Suprapubic skin (tissue), 4 donors: ENCODE results near the gene MAPKAPK2. TPM values are rescaled to one million over a fixed set of nuclear protein-coding genes. Genes with fewer than 3 reads are reported as not detected.

ENCODE experiments used
- DNase-seq, 2 donors: peaks; one replicate each; pipeline ENCODE4 v3.0.0-alpha.2; 2019; ENCODE audit warnings: low spot score in 2 of 2
- H3K27ac ChIP-seq: fragments of 200-600 bp; sonication (generic); one replicate; pipeline ENCODE4 v1.5.1; 2019
- H3K27me3 ChIP-seq: fragments of 200-600 bp; sonication (generic); one replicate; pipeline ENCODE4 v1.5.1; 2019
- H3K36me3 ChIP-seq: fragments of 200-600 bp; sonication (generic); one replicate; pipeline ENCODE4 v1.5.1; 2019
- H3K4me1 ChIP-seq: fragments of 200-600 bp; sonication (generic); one replicate; pipeline ENCODE4 v1.5.1; 2019
- H3K4me3 ChIP-seq: fragments of 200-600 bp; sonication (generic); one replicate; pipeline ENCODE4 v1.5.1; 2019; ENCODE audit warnings: mild to moderate bottlenecking
- H3K9me3 ChIP-seq: fragments of 200-600 bp; sonication (generic); one replicate; pipeline ENCODE4 v1.5.1; 2019
- CTCF ChIP-seq, 2 donors: fragments of 200-600 bp in 1 of 2; fragments of 450-650 bp in 1 of 2; sonication (generic) in 1 of 2; IDR thresholded peaks; one replicate each; pipeline ENCODE4 v1.5.1; 2016 to 2019; ENCODE audit warnings: antibody characterized with exemption in 2 of 2, mild to moderate bottlenecking in 1 of 2, moderate library complexity in 1 of 2
- EP300 ChIP-seq: sonication (generic); formaldehyde crosslinking; IDR thresholded peaks from one replicate; pipeline ENCODE4 v1.6.1; 2017; ENCODE audit warnings: antibody characterized with exemption
- POLR2A ChIP-seq, 2 donors: fragments of 450-650 bp; IDR thresholded peaks; one replicate each; pipeline ENCODE4 v1.6.1; 2017; ENCODE audit warnings: antibody characterized with exemption in 2 of 2, mild to moderate bottlenecking in 2 of 2, moderate library complexity in 2 of 2
- POLR2AphosphoS5 ChIP-seq, 3 donors: sonication (generic); formaldehyde crosslinking; IDR thresholded peaks; one replicate each; pipeline ENCODE4 v1.6.1; 2017; ENCODE audit warnings: antibody characterized with exemption in 3 of 3
- WGBS: methylation state at CpG from one replicate; pipeline ENCODE4 v1.1.5; 2018; 5-methylcytosine and 5-hydroxymethylcytosine counted together
- total RNA-seq, 4 donors: library from RNA; depleted of rRNA; stranded (reverse); fragments of >200 nt; gene quantifications; one replicate each; pipeline ENCODE4 v1.1.0, GENCODE V29; 2016

MAPKAPK2 gene
- total RNA-seq, 4 donors from 2014 or later = 38.0 to 72.3 (median 62.4) TPM

GRCh38 chr1:206715552-206716158 is 30.9 kb downstream of the MAPKAPK2 start:
- TF ChIP-seq CTCF (IDR thresholded peaks at IDR 0.05) (no peak), EP300 (no peak), POLR2A (IDR thresholded peaks at IDR 0.05) (no peak), POLR2AphosphoS5 (IDR thresholded peaks at IDR 0.05) (no peak)
- 97% methylated on average over 3 of the region's 3 CpGs for WGBS
- Histone ChIP-seq H3K27ac (no peak overlapping the region), H3K27me3 (no peaks in the 10 kb centered on the region), H3K4me3 (no peak overlapping the region), H3K4me1 (peaks cover 41% of the 10 kb centered on the region), H3K36me3 (no peaks in the 10 kb centered on the region), H3K9me3 (no peaks in the 10 kb centered on the region)
- no peak for DNase-seq

GRCh38 chr1:206716159-206716869 is 31.6 kb downstream of the MAPKAPK2 start:
- Histone ChIP-seq H3K4me3 (no peak overlapping the region), H3K36me3 (no peaks in the 10 kb centered on the region), H3K4me1 (peaks cover 41% of the 10 kb centered on the region), H3K27me3 (no peaks in the 10 kb centered on the region), H3K27ac (no peak overlapping the region), H3K9me3 (no peaks in the 10 kb centered on the region)
- 90% methylated on average over 11 of the region's 11 CpGs for WGBS
- TF ChIP-seq POLR2AphosphoS5 (IDR thresholded peaks at IDR 0.05) (no peak), EP300 (no peak), CTCF (IDR thresholded peaks at IDR 0.05) (no peak), POLR2A (IDR thresholded peaks at IDR 0.05) (no peak)
- DNase-seq = no peak

GRCh38 chr1:206716870-206717673 is 32.4 kb downstream of the MAPKAPK2 start:
- peaks cover 41% of the 10 kb centered on the region for H3K4me1 ChIP-seq
- no peak for TF ChIP-seq EP300
- no peak for TF ChIP-seq POLR2AphosphoS5 (IDR thresholded peaks at IDR 0.05)
- DNase-seq = peak in 1 of 2 donors; percentile 34
- WGBS = 86% methylated on average over 8 of the region's 8 CpGs
- no peak overlapping the region for H3K4me3 ChIP-seq
- H3K36me3 ChIP-seq = no peaks in the 10 kb centered on the region
- H3K27me3 ChIP-seq = no peaks in the 10 kb centered on the region
- no peaks in the 10 kb centered on the region for H3K9me3 ChIP-seq
- H3K27ac ChIP-seq = no peak overlapping the region

GRCh38 chr1:206717674-206717989 is 32.9 kb downstream of the MAPKAPK2 start:
- TF ChIP-seq POLR2AphosphoS5 (IDR thresholded peaks at IDR 0.05) (no peak), CTCF (IDR thresholded peaks at IDR 0.05) (no peak), POLR2A (IDR thresholded peaks at IDR 0.05) (no peak), EP300 (no peak)
- 94% methylated on average over 1 of the region's 1 CpG for WGBS
- no peaks in the 10 kb centered on the region for H3K36me3 ChIP-seq
- no peaks in the 10 kb centered on the region for H3K9me3 ChIP-seq
- H3K4me1 ChIP-seq = peaks cover 43% of the 10 kb centered on the region
- no peaks in the 10 kb centered on the region for H3K27me3 ChIP-seq
- no peak for DNase-seq
- H3K27ac ChIP-seq = no peak overlapping the region
- H3K4me3 ChIP-seq = no peak overlapping the region

GRCh38 chr1:206719169-206719839 is 34.6 kb downstream of the MAPKAPK2 start:
- H3K9me3 ChIP-seq = no peaks in the 10 kb centered on the region
- DNase-seq = no peak
- 63% methylated on average over 10 of the region's 10 CpGs for WGBS
- no peak overlapping the region for H3K4me3 ChIP-seq
- TF ChIP-seq POLR2AphosphoS5 (IDR thresholded peaks at IDR 0.05) = no peak
- no peak for TF ChIP-seq CTCF (IDR thresholded peaks at IDR 0.05)
- TF ChIP-seq POLR2A (IDR thresholded peaks at IDR 0.05) = no peak
- TF ChIP-seq EP300 = no peak
- no peak overlapping the region for H3K27ac ChIP-seq
- peaks cover 48% of the 10 kb centered on the region for H3K4me1 ChIP-seq
- no peaks in the 10 kb centered on the region for H3K36me3 ChIP-seq
- H3K27me3 ChIP-seq = no peaks in the 10 kb centered on the region
